Vagina (tissue), 2 donors: ENCODE measurements around the gene KCNQ2. TPM values are rescaled to one million over a fixed set of nuclear protein-coding genes. Genes with fewer than 3 reads are reported as not detected.

Experiments used
- DNase-seq, 2 donors: peaks; one replicate each; pipeline ENCODE4 v3.0.0-alpha.2; 2017; ENCODE audit errors: extremely low spot score in 2 of 2
- H3K27ac ChIP-seq: fragments of 200-600 bp; sonication (generic); one replicate; pipeline ENCODE4 v1.5.1; 2019
- H3K27me3 ChIP-seq: fragments of 200-600 bp; sonication (generic); one replicate; pipeline ENCODE4 v1.5.1; 2019
- H3K36me3 ChIP-seq, 2 donors: fragments of 200-600 bp; sonication (generic); one replicate each; pipeline ENCODE4 v1.5.1; 2017 to 2019
- H3K4me1 ChIP-seq: fragments of 200-600 bp; sonication (generic); one replicate; pipeline ENCODE4 v1.5.1; 2019
- H3K4me3 ChIP-seq, 2 donors: fragments of 200-600 bp; sonication (generic); 1 replicate in 1 of 2; 2 replicates in 1 of 2; pipeline ENCODE4 v1.5.1; 2016 to 2019
- H3K9me3 ChIP-seq: fragments of 200-600 bp; sonication (generic); one replicate; pipeline ENCODE4 v1.5.1; 2019
- CTCF ChIP-seq, 3 experiments: fragments of 450-650 bp in 2 of 3; fragments of 200-600 bp in 1 of 3; sonication (generic) in 1 of 3; IDR thresholded peaks; one replicate each; pipeline ENCODE4 v1.5.1; 2017 to 2019; ENCODE audit warnings: antibody characterized with exemption in 3 of 3, mild to moderate bottlenecking in 2 of 3, moderate library complexity in 2 of 3
- POLR2A ChIP-seq, 2 donors: fragments of 450-650 bp; IDR thresholded peaks; one replicate each; pipeline ENCODE4 v1.6.1; 2017; ENCODE audit warnings: antibody characterized with exemption in 2 of 2, mild to moderate bottlenecking in 2 of 2, moderate library complexity in 2 of 2
- POLR2AphosphoS5 ChIP-seq, 2 donors: sonication (generic); formaldehyde crosslinking; IDR thresholded peaks; one replicate each; pipeline ENCODE4 v1.9.0; 2017; ENCODE audit warnings: antibody characterized with exemption in 2 of 2, mild to moderate bottlenecking in 2 of 2, low read depth in 1 of 2; ENCODE audit not compliant: insufficient read depth in 1 of 2
- intact Hi-C: fragments of 100-400 bp; cut with DNase I; formaldehyde crosslinking; loops from one replicate; pipeline ENCODE4 v1.15.1; 2023
- total RNA-seq: library from RNA; depleted of rRNA; stranded (reverse); fragments of >200 nt; gene quantifications from one replicate; pipeline ENCODE4 v1.2.3, GENCODE V29; 2016

The KCNQ2 gene
- total RNA-seq, 1 donor from 2014 or later: 1.2 TPM

GRCh38 chr20:63363013-63363957 is 109.2 kb downstream of the KCNQ2 start:
- TF ChIP-seq POLR2A (IDR thresholded peaks at IDR 0.05): no peak
- no peak for TF ChIP-seq CTCF (IDR thresholded peaks at IDR 0.05)
- no peak for TF ChIP-seq POLR2AphosphoS5 (IDR thresholded peaks at IDR 0.05; ENCODE audit: insufficient read depth in 1 of 2, low read depth in 1 of 2)
- Histone ChIP-seq H3K36me3 (no peaks in the 10 kb centered on the region), H3K27ac (no peak overlapping the region), H3K27me3 (peaks cover 9% of the 10 kb centered on the region), H3K4me3 (no peak overlapping the region), H3K4me1 (peaks cover 8% of the 10 kb centered on the region), H3K9me3 (no peaks in the 10 kb centered on the region)
- no peak for DNase-seq
- intact Hi-C loops: no loop called here

DNA sequence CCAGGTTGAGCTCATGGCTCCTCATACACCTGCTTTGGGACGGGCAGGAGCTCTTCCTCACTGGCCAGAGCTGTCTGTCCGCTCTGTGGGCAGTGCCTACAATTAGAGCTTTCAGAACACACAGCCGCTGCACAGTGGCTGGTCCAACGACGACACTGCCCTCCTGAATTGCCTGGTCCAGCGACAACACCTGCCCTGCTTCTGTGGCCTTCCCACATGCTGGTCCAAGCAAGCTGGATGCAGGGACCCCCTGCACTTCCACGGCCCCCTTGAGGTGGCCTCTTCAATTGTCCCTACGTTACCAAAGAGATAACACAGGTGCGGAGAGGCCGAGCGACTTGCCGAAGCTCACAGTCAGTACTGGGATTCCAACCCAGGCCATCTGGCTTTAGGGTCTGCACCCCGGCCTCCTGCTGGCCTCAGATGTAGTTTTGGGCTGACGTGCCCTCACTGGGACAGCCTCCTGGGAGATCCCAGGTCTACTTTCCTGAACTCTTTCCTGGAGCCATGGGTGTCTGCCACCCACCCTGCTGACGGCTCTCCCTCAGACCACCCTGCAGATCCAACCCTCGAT is 109.9 kb downstream of the KCNQ2 start:
- TF ChIP-seq CTCF (IDR thresholded peaks at IDR 0.05): no peak
- no peak for TF ChIP-seq POLR2AphosphoS5 (IDR thresholded peaks at IDR 0.05; ENCODE audit: insufficient read depth in 1 of 2, low read depth in 1 of 2)
- TF ChIP-seq POLR2A (IDR thresholded peaks at IDR 0.05): no peak
- Histone ChIP-seq H3K36me3 (no peaks in the 10 kb centered on the region), H3K4me1 (peaks cover 8% of the 10 kb centered on the region), H3K27ac (no peak overlapping the region), H3K4me3 (no peak overlapping the region), H3K27me3 (peaks cover 9% of the 10 kb centered on the region), H3K9me3 (no peaks in the 10 kb centered on the region)
- DNase-seq: no peak
- intact Hi-C loops: no loop called here

DNA sequence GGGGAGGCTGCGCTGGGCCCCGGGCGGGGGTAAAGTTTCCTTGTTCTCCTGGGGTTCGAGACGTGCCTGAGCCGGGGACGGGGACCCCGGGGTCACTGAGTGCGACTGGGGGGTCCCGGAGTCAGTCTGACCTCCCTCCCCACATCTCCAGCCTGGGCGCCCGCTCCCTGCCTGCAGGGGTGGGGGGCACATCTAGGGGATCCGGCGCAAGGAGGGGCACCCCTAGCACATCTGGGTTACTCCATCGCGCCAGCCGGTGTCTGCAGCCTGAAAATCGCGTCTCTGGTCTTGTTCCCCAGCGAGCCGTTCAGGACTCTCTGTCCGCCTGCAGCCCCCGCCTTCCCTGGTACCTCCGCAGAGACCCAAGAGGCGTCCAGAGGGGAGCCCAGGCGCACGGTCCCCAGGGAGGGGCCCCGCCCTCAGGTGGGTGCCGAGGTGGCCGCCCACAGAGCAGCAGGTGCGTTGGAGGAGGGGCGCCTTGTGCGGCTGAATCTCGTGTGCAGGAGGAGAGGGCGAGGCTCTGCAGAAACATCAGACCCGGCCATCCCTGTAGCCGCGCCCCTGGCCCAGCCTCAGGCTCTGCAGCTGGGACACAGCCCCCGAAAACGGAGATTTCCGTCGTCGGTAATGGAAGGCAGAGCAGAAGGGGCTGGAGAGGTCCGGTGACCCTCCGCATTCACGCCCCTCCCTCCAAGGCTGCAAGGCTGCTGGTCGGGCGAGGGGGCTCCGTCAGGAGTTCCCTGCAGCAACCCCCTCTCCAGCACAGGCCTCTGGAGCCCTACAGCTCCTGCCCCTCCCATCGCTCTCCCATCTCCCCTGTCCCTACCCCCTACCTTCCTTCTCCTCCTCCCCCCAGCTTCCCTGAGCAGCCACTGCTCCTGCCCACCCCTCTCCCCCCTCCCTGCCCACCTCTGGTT is 110.7 kb downstream of the KCNQ2 start:
- no peaks in the 10 kb centered on the region for H3K9me3 ChIP-seq
- peaks cover 8% of the 10 kb centered on the region for H3K4me1 ChIP-seq
- no peak for DNase-seq
- H3K27ac ChIP-seq: no peak overlapping the region
- H3K27me3 ChIP-seq: peaks cover 9% of the 10 kb centered on the region
- intact Hi-C loops: no loop called here
- H3K36me3 ChIP-seq: no peaks in the 10 kb centered on the region
- H3K4me3 ChIP-seq: no peak overlapping the region
- TF ChIP-seq CTCF (IDR thresholded peaks at IDR 0.05) (no peak), POLR2AphosphoS5 (IDR thresholded peaks at IDR 0.05; ENCODE audit: insufficient read depth in 1 of 2, low read depth in 1 of 2) (no peak)

DNA sequence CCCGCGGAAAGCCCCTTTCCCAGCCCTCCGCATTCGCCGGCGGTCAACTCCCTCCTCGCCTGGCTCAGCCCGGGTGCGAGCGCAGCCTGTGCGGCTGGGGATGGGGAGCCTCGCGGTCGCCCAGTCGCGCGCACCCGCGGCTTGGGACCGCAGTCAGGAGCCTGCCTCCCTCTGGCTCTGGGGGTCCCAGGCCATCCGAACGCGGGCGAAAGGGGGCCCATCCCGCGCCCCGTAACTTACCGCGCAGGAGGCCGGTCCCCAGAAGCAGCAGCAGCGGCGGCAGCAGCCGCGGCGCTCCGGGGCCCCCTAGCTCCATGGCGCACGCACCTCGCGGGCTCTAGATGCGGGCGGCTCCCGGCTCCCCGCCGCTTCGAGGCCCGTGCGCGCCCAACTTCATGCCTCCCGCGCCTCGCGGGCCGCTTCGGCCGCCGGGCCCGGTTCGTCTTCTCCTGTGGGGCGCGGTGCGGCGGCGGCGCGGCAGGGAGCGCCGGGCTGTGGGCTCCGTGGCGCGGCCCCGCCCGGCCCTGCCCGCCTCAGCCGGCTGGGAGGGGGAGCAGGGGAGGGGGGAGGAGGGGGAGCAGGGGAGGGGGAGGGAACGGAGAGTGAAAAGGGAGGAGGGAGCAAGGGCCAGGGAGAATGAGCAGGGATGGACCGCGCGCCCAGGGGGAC is 111.5 kb downstream of the KCNQ2 start, which contains the start of gene CHRNA4:
TSS of gene CHRNA4 (minus strand) at position 500 of the 669 bp plus-strand sequence. CDS start at position 316, 184 bp downstream.
- Histone ChIP-seq H3K4me1 (peaks cover 8% of the 10 kb centered on the region), H3K4me3 (no peak within 1 kb of the TSS), H3K27me3 (peaks cover 9% of the 10 kb centered on the region), H3K9me3 (no peaks in the 10 kb centered on the region), H3K27ac (no peak within 1 kb of the TSS), H3K36me3 (no peaks in the 10 kb centered on the region)
- TF ChIP-seq POLR2AphosphoS5 (IDR thresholded peaks at IDR 0.05; ENCODE audit: insufficient read depth in 1 of 2, low read depth in 1 of 2) (no peak), POLR2A (IDR thresholded peaks at IDR 0.05) (no peak), CTCF (IDR thresholded peaks at IDR 0.05) (no peak)
- DNase-seq: no peak
- intact Hi-C loops: no loop called here
